ENCODE data around the gene RSPH3.
"Not testable (repeated sequence)": the region's sequence is repeated elsewhere in the genome, so short reads cannot be mapped to it uniquely, and the experiment has no call there.

DNA sequence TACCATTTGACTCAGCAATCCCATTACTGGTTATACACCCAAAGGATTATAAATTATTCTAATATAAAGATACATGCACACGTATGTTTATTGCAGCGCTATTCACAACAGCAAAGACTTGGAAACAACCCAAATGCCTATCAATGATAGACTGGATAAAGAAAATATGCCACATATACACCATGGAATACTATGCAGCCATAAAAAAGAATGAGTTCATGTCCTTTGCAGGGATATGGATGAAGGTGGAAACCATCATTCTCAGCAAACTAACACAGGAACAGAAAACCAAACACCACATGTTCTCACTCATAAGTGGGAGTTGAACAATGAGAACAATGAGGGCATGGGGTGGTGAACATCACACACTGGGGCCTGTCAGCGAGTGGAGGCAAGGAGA is 48.0 kb downstream of the RSPH3 start:
- TF ChIP-seq YY1 (IDR thresholded peaks at IDR 0.05; ENCODE audit: low read depth); RFX5 (IDR thresholded peaks at IDR 0.05; ENCODE audit: low read length); EP300 (IDR thresholded peaks at IDR 0.05; ENCODE audit: borderline replicate concordance in 1 of 2, low read depth in 1 of 2, low read length in 1 of 2); TAF1 (IDR thresholded peaks at IDR 0.05; ENCODE audit: borderline replicate concordance, low read depth, low read length); SIN3A (IDR thresholded peaks at IDR 0.05; ENCODE audit: borderline replicate concordance, low read depth, low read length); POLR2AphosphoS5 (IDR thresholded peaks at IDR 0.05; ENCODE audit: low read depth, low read length); FOXM1 (IDR thresholded peaks at IDR 0.05; ENCODE audit: low read depth): not testable (repeated sequence)
- TF ChIP-seq, protein P1, sequence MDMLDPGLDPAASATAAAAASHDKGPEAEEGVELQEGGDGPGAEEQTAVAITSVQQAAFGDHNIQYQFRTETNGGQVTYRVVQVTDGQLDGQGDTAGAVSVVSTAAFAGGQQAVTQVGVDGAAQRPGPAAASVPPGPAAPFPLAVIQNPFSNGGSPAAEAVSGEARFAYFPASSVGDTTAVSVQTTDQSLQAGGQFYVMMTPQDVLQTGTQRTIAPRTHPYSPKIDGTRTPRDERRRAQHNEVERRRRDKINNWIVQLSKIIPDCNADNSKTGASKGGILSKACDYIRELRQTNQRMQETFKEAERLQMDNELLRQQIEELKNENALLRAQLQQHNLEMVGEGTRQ (IDR thresholded peaks at IDR 0.05; ENCODE audit: borderline replicate concordance, low read depth, low read length): not testable (repeated sequence)
- TF ChIP-seq, protein P2, sequence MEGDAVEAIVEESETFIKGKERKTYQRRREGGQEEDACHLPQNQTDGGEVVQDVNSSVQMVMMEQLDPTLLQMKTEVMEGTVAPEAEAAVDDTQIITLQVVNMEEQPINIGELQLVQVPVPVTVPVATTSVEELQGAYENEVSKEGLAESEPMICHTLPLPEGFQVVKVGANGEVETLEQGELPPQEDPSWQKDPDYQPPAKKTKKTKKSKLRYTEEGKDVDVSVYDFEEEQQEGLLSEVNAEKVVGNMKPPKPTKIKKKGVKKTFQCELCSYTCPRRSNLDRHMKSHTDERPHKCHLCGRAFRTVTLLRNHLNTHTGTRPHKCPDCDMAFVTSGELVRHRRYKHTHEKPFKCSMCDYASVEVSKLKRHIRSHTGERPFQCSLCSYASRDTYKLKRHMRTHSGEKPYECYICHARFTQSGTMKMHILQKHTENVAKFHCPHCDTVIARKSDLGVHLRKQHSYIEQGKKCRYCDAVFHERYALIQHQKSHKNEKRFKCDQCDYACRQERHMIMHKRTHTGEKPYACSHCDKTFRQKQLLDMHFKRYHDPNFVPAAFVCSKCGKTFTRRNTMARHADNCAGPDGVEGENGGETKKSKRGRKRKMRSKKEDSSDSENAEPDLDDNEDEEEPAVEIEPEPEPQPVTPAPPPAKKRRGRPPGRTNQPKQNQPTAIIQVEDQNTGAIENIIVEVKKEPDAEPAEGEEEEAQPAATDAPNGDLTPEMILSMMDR (IDR thresholded peaks at IDR 0.05): not testable (repeated sequence)

Measured in SK-N-SH (cell line).